Measurements from ENCODE around the gene OSBP2. TPM values are rescaled to one million over a fixed set of nuclear protein-coding genes. Genes with fewer than 3 reads are reported as not detected.
"Not testable (repeated sequence)": the region's sequence is repeated elsewhere in the genome, so short reads cannot be mapped to it uniquely, and the experiment has no call there.

Gene OSBP2
- total RNA-seq, 1 donor from 2014 or later = 22.2 TPM

DNA sequence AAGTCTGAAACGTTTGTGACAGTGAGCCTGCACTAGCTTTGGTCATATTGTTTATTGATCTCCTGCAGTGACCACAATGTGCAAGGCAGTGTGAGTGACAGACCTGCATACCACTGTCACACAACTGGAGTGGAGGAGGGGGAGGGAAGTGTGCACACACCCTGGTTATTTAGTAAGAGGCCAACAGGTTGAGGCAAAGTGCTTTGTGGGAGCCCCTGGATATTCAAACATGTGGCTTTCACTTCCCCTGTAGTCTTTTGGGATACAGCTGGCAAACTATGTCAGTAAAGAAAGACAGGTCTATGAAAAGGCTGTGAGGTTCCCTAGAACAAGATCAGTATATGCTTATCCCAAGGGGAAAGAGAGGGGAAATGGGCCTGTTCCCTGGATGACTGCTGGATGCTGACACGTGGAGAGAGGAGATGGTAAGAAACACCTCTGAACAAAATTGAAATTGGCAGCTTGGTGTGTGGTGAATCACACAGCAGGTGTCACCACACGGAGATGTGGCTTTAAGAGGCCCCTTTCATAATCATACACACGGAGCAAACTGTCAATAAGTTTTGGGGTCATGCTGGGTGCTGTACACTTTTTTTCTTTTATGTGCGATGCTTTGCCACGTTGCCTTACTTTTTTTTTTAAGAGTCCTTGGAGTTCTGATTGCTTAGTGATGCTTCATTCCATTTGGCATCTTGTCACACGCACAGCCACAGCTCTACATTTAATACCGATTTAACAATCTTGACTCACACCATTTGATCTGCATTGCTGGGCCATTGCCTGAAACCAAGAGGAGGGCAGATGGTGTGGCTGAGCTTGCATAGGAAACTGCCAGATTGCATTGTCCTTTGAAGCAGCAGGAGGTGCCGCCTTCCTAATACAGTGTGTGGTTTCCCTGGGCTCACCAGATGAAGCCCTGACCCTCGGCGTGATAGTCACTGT is 11.3 kb downstream of the OSBP2 start:
- H3K27ac ChIP-seq (replicated peaks) = no peak overlapping the region
- no peaks in the 10 kb centered on the region for H3K36me3 ChIP-seq
- no peak overlapping the region for H3K4me3 ChIP-seq
- no peaks in the 10 kb centered on the region for H3K4me1 ChIP-seq
- H3K9me3 ChIP-seq (replicated peaks) = no peaks in the 10 kb centered on the region
- intact Hi-C loops (cut with micrococcal nuclease) = no loop called here
- no peaks in the 10 kb centered on the region for H3K27me3 ChIP-seq (ENCODE audit: low read depth)
- TF ChIP-seq, protein P1, sequence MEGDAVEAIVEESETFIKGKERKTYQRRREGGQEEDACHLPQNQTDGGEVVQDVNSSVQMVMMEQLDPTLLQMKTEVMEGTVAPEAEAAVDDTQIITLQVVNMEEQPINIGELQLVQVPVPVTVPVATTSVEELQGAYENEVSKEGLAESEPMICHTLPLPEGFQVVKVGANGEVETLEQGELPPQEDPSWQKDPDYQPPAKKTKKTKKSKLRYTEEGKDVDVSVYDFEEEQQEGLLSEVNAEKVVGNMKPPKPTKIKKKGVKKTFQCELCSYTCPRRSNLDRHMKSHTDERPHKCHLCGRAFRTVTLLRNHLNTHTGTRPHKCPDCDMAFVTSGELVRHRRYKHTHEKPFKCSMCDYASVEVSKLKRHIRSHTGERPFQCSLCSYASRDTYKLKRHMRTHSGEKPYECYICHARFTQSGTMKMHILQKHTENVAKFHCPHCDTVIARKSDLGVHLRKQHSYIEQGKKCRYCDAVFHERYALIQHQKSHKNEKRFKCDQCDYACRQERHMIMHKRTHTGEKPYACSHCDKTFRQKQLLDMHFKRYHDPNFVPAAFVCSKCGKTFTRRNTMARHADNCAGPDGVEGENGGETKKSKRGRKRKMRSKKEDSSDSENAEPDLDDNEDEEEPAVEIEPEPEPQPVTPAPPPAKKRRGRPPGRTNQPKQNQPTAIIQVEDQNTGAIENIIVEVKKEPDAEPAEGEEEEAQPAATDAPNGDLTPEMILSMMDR (IDR thresholded peaks at IDR 0.05; ENCODE audit: borderline replicate concordance) = no peak
- no peak for DNase-seq

DNA sequence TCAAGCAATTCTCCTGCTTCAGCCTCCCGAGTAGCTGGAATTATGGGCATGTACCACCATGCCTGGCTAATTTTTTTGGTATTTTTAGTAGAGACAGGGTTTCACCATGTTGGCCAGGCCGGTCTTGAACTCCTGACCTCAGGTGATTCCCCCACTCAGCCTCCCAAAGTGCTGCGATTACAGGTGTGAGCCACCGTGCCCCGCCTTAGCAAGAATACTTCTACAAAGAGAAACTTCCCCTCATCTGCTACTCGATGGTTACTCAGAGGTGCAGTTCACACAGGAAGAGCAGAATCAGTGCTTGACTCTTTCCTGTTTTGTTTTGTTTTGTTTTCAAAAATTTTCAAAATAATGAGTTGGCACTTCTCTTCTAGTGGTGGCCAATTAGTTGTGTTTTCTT is 15.3 kb downstream of the OSBP2 start:
- H3K27me3 ChIP-seq (ENCODE audit: low read depth); intact Hi-C loops (cut with micrococcal nuclease); H3K4me1 ChIP-seq; H3K36me3 ChIP-seq; DNase-seq; H3K27ac ChIP-seq (replicated peaks); H3K9me3 ChIP-seq (replicated peaks); H3K4me3 ChIP-seq: not testable (repeated sequence)

DNA sequence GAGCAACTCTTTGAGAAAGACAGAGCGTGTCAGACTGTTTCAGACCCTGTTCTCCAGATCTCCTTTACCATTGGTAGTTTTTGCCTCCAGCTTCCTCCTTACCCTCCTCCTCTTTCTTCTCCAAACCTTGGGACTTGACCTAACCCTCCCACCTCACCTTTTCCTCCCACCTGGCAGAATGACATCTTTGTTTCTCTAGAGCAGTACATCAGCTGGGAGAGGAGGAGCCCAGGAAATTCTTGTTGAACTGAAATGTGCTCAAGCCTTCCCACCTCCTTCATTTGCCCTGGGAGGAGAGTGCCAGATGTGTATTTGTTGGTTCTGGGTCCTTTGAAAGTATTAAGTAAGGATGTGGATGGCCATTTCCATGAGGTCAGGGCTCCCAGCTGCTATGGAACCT is 17.4 kb downstream of the OSBP2 start:
- H3K27ac ChIP-seq (replicated peaks) = no peak overlapping the region
- H3K9me3 ChIP-seq (replicated peaks) = no peaks in the 10 kb centered on the region
- no peaks in the 10 kb centered on the region for H3K27me3 ChIP-seq (ENCODE audit: low read depth)
- intact Hi-C loops (cut with micrococcal nuclease) = no loop called here
- no peak for DNase-seq
- H3K4me3 ChIP-seq = no peak overlapping the region
- H3K36me3 ChIP-seq = no peaks in the 10 kb centered on the region
- TF ChIP-seq, protein P1 (IDR thresholded peaks at IDR 0.05; ENCODE audit: borderline replicate concordance) = no peak
- H3K4me1 ChIP-seq = no peaks in the 10 kb centered on the region

DNA sequence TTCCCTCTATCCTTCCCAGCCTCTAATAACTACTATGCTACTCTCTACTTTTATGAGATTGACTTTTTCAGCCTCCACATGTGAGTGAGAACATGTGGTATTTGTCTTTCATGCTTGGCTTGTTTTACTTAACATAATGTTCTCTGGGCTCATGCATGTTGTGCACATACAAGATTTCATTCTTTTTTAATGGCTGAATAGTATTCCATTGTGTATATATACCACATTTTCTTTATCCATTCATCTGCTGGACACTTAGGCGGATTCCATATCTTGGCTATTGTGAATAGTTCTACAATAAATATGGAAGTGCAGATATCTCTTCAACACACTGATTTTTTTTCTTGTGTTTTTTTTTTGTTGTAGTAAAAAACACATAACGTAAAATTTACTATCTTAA is 19.4 kb downstream of the OSBP2 start:
- Histone ChIP-seq H3K4me3 (no peak overlapping the region), H3K4me1 (peaks cover 4% of the 10 kb centered on the region), H3K27me3 (ENCODE audit: low read depth) (no peaks in the 10 kb centered on the region), H3K36me3 (no peaks in the 10 kb centered on the region), H3K9me3 (replicated peaks) (no peaks in the 10 kb centered on the region), H3K27ac (replicated peaks) (no peak overlapping the region)
- no peak for DNase-seq
- TF ChIP-seq, protein P1 (IDR thresholded peaks at IDR 0.05; ENCODE audit: borderline replicate concordance) = no peak
- intact Hi-C loops (cut with micrococcal nuclease) = no loop called here

DNA sequence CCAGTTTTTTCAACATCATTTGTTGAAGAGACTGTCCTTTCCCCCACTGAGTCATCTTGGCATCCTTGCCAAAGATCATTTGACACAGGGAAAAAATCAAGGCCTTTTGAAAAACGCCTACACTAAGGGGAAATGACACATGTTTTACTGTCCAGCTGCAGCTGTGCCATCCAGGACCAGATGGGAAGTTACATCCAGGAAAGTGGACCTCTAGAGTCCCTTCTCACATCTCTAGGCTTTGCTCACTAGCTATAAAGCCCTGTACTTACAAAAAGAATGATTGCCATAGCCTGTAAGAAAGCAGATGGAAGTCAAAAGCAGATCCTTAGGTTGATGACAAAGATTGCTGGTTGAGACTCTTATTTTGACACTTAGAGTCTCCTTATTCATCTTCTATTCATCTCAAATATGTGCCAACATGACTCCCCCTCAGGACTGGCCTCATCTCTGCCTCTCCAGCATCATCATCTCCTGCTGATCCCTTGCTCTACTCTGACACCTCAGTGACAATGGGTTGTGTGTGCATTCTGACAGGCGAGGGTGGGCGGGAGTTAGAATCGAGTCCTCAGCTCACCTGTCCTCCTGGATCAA is 22.8 kb downstream of the OSBP2 start:
- Histone ChIP-seq H3K27ac (replicated peaks) (no peak overlapping the region), H3K36me3 (no peaks in the 10 kb centered on the region), H3K4me1 (peaks cover 7% of the 10 kb centered on the region), H3K27me3 (ENCODE audit: low read depth) (no peaks in the 10 kb centered on the region), H3K4me3 (no peak overlapping the region), H3K9me3 (replicated peaks) (no peaks in the 10 kb centered on the region)
- intact Hi-C loops (cut with micrococcal nuclease) = no loop called here
- no peak for DNase-seq
- TF ChIP-seq, protein P1 (IDR thresholded peaks at IDR 0.05; ENCODE audit: borderline replicate concordance) = no peak

DNA sequence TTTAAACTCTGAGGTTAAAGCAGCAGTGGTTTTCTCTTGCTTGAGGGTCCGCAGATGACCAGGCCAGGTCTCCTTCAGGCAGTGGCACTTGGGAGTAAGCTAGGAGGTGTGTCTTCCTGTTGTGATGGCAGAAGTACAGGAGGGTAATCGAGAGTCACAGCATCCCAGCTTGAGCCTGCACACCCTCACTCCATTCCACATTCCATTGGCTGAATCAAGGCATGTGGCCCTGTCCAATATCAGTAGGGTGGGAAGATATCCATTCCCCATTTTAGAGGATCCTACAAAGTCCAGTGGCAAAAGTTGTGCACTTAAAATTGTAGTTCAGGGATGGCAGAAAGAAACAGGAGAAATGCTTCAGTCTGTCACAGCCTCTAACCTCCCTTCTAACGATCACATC is 23.3 kb downstream of the OSBP2 start:
- H3K27ac ChIP-seq (replicated peaks) = no peak overlapping the region

More for the DNA sequence above, 23.3 kb downstream of the OSBP2 start:
- Histone ChIP-seq H3K4me1 (peaks cover 7% of the 10 kb centered on the region), H3K9me3 (replicated peaks) (no peaks in the 10 kb centered on the region), H3K4me3 (no peak overlapping the region), H3K27me3 (ENCODE audit: low read depth) (no peaks in the 10 kb centered on the region), H3K36me3 (no peaks in the 10 kb centered on the region)
- DNase-seq = no peak
- TF ChIP-seq, protein P1 (IDR thresholded peaks at IDR 0.05; ENCODE audit: borderline replicate concordance) = no peak
- intact Hi-C loops (cut with micrococcal nuclease) = no loop called here

Measured in left ventricle myocardium inferior (tissue), 1 donor.